GM19035 (cell line): ENCODE results near the gene DSCAML1.

Source experiments
- ATAC-seq: cut with Tn5 transposase; IDR thresholded peaks from one replicate; pipeline ENCODE4 v1.9.1; 2021; ENCODE audit not compliant: unreplicated experiment

DSCAML1 gene

DNA sequence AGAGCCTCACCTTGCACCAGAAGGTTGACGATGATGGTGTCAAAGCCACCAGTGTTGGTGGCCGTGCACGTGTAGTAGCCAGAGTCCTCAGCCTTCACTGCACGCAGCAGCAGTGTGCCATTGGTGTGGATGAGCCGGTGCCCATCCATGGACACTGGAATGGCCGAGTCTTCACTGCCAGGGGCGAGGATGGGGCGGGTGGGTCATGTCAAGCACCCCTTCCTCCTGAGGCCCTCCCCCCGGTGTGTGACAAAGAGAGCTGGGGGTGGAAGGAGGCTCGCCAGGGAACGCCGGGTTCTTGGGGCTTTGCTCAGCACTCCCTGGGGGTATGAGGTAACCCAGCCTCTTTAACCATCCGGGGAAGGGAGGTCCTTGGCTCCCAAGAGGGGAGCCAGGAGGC is 357.8 kb downstream of the DSCAML1 start:
- no peak for ATAC-seq

- ATAC-seq = peak; percentile 51
Observed at GRCh38 chr11:117438371-117439000, 358.5 kb downstream of the DSCAML1 start.

DNA sequence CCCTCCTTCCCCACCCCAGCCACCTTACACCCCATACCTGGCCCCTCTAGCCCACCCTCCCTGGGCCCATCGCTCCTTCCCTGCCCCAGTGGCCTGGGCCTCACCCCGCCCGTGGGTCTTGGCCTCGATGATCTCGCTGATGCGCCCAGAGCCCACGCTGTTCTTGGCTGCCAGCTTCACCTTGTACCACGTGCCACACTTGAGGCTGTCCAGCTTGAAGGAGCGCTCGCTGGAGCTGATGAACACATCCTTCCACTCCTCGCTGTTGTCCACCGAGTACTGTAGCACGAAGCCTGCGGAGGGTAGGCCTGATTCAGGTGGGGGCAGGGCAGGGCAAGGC is 359.3 kb downstream of the DSCAML1 start:
- ATAC-seq = no peak

GRCh38 chr11:117437041-117437790 is 359.8 kb downstream of the DSCAML1 start:
- ATAC-seq = no peak

GRCh38 chr11:117435326-117435725 is 361.7 kb downstream of the DSCAML1 start:
- no peak for ATAC-seq

- ATAC-seq = no peak
Observed at GRCh38 chr11:117434481-117434880, 362.5 kb downstream of the DSCAML1 start.

GRCh38 chr11:117433717-117434116 is 363.3 kb downstream of the DSCAML1 start:
- ATAC-seq = no peak

DNA sequence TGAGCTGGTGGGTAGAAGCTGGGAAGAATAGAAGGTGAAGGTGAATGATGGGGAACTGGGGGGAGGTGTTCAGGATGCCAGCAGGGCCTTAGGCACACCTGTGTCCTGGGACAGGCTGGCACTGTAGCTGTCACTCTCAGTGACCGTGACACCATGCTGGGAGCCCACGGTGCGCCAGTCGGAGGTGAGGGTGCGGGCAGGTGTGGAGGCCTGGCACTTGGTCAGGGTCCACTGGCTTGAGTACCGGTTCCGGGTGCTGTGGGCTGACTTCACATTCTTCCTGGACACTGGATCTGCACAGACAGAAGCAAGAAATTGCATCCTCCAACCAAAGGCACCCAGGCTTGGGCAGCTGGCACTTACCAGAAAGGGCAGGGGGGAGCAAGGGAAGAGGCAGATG is 365.6 kb downstream of the DSCAML1 start:
- no peak for ATAC-seq

DNA sequence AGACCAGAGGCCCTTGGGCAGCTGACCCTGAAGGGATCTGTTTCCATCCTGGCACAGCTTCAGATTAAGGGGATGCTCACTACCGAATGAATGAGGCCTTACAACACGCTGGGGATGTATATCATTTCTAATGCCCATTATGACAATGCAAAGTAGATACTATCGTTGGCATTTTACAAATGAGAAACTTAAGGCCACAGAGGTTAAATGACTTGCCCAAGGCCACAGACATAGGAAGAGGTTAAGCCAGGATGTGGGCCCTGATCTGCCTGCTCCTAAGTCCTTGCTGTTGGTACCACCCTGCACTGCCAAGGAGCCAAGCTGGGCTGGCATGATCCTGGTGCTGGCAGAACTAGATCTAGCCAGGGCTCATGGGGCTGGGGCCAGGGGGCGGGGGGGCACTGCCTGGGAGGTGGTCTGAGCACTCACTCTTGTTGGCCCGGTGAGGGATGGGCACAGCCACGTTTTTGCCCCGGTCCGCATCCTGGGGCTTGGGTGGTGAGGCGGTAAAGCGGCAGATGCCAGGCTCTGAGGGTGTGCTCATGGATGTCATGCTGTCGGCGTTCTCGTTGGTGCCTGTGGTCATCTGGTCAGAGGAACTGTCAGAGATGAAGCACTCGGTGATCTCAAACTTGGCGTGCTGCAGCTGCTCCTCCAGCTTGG is 366.6 kb downstream of the DSCAML1 start:
- ATAC-seq = no peak

DNA sequence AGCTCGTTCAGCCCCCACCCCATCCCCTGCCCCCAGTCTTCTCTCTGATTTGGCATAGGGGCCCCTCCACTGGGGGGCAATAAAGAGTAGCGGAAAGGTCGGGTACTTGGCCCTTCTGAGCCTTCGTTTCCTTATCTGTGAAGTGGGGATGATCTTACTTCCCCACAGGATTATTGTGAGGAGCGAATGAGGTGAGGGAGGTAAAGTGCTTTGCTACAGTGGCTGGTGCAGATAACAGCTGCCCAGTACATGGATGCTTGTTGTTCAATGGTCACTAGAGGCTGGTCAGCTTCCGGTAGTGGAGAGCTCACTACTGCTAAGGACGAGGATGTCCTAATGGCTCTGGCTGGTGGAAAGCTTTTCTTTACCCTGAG is 368.2 kb downstream of the DSCAML1 start:
- ATAC-seq = no peak

GRCh38 chr11:117428186-117428855 is 368.7 kb downstream of the DSCAML1 start:
- ATAC-seq = no peak

- ATAC-seq = no peak
Observed at GRCh38 chr11:117427356-117427874, 369.6 kb downstream of the DSCAML1 start.

- no peak for ATAC-seq
Observed at GRCh38 chr11:117426941-117427340, 370.1 kb downstream of the DSCAML1 start.

GRCh38 chr11:117426297-117426685 is 370.7 kb downstream of the DSCAML1 start:
- ATAC-seq = no peak

- no peak for ATAC-seq
Observed at GRCh38 chr11:117425679-117426296, 371.2 kb downstream of the DSCAML1 start.

- no peak for ATAC-seq
Observed at GRCh38 chr11:117424781-117425180, 372.2 kb downstream of the DSCAML1 start.

GRCh38 chr11:117423046-117423575 is 373.9 kb downstream of the DSCAML1 start:
- ATAC-seq = no peak

DNA sequence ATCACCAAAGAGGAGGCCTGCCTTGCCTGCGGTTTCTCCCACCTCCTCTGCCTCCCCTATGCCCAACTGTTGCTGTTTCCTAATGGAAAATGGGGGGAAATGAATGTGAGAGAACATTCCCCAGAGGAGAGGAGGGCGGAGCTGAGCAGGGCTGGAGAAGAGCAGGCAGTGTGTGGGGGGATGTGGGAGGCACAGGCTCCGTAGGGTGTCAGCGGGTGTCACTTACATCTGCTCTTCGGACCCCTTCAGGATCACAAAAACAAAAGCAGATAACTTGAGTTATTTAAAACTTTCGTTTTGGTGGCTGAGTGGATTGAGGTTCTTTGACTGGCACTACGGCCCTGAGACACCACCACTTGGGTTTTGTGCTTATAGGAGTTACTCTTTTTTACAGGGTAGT is 375.5 kb downstream of the DSCAML1 start:
- no peak for ATAC-seq

- ATAC-seq = no peak
Observed at GRCh38 chr11:117421041-117421440, 376.0 kb downstream of the DSCAML1 start.

DNA sequence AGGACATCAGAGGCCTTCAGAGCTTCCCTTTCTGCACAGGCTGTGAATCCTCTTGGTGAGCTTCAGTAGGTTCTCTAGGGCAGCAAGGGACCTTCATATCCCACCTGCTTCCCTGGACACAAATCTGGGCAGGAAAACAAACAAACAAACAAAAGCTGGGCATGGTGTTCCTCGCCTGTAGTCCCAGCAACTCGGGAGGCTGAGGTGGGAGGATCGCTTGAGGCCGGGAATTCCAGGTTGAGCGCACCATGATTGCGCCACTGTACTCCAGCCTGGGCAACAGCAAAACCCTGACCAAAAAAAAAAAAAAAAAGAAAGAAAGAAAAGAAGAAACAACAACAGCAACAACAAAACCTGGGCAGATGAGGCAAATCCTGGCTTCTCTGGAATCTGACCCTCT is 376.4 kb downstream of the DSCAML1 start:
- ATAC-seq = no peak

DNA sequence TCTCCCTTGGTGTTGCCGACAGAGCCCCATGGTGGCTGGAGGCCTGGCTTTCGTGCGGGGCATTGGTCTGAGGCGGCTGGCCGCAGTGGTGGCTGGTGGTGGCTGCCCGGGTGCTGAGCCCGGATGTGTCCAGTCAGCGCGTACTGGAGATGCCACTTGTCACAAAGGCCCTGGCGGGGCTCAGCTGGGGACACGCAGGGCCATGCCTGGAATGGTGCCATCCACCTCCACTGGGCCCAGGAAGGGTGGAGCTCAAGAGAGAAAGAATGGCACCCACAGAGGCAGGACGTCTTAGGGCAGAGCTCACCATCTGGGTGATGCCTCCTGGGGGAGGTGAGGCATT is 376.9 kb downstream of the DSCAML1 start:
- ATAC-seq = no peak
